ENCODE measurements around the gene LOXL3.

Gene LOXL3

DNA sequence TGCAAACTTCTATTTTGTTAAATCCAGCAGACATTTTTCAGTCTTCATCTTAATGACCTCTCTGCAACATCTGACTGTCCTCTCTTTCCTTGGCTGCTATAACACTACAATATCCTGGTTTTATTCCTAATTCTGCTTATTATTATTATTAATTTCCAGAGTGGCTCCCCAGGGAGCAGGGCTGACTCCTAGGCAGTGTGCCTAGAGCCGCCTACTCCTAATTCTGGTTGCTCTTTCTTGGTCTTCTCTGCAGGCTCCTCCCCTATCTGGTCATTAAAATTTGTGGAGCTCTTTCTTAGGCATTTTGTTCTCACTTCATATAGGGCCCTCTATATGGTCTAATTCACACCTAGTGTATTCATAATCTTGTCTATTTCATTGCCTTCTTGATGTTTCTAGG lies 10.8 kb downstream of the LOXL3 start:
- Histone ChIP-seq H3K79me2 (ENCODE audit: insufficient read depth, low read length) (no peaks in the 10 kb centered on the region), H3K9me3 (ENCODE audit: insufficient read depth, low read depth, low read length) (no peaks in the 10 kb centered on the region), H3K4me3 (ENCODE audit: low read length, poor library complexity, severe bottlenecking) (no peak overlapping the region), H3K27me3 (ENCODE audit: insufficient read depth, low read length, poor library complexity, severe bottlenecking) (no peaks in the 10 kb centered on the region), H4K20me1 (ENCODE audit: insufficient read depth, low read length, poor library complexity, severe bottlenecking) (no peaks in the 10 kb centered on the region), H3K4me2 (ENCODE audit: low read depth, low read length, poor library complexity, severe bottlenecking) (no peak overlapping the region), H2AFZ (ENCODE audit: low read length) (no peak overlapping the region), H3K9ac (ENCODE audit: low read depth, low read length, poor library complexity, severe bottlenecking) (no peak overlapping the region), H3K9me2 (replicated peaks; ENCODE audit: low read depth, low read length) (no peaks in the 10 kb centered on the region), H3F3A (ENCODE audit: low read depth) (no peaks in the 10 kb centered on the region), H3K36me3 (ENCODE audit: insufficient read depth, low read length) (no peaks in the 10 kb centered on the region), H3K4me1 (ENCODE audit: insufficient read depth, low read length, poor library complexity, severe bottlenecking) (no peaks in the 10 kb centered on the region)
- no peak for TF ChIP-seq EZH2phosphoT487 (IDR thresholded peaks at IDR 0.05; ENCODE audit: borderline replicate concordance)
- TF ChIP-seq, protein P1, sequence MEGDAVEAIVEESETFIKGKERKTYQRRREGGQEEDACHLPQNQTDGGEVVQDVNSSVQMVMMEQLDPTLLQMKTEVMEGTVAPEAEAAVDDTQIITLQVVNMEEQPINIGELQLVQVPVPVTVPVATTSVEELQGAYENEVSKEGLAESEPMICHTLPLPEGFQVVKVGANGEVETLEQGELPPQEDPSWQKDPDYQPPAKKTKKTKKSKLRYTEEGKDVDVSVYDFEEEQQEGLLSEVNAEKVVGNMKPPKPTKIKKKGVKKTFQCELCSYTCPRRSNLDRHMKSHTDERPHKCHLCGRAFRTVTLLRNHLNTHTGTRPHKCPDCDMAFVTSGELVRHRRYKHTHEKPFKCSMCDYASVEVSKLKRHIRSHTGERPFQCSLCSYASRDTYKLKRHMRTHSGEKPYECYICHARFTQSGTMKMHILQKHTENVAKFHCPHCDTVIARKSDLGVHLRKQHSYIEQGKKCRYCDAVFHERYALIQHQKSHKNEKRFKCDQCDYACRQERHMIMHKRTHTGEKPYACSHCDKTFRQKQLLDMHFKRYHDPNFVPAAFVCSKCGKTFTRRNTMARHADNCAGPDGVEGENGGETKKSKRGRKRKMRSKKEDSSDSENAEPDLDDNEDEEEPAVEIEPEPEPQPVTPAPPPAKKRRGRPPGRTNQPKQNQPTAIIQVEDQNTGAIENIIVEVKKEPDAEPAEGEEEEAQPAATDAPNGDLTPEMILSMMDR (conservative IDR thresholded peaks at IDR 0.05; ENCODE audit: low read length) = no peak

DNA sequence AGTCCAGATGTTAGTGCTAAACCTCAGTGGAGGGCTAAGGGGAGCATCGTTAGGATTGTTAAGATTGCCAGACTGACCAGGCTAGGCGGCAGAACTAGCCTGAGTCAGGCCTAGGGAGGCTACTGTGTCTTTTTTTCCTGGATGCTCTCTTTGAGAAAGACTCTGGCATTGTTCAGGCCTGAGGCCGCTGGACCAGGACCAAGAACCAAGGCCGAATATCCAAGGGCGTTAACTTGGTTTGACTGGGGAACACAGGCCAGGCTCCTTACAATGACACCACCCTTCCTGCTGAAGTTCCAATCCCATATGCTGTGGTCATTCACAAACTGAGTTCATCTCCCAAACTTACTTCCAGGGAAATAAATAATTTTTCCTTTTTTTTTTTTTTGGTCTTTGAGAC lies 13.5 kb downstream of the LOXL3 start:
- no peaks in the 10 kb centered on the region for H3K27me3 ChIP-seq (ENCODE audit: insufficient read depth, low read length, poor library complexity, severe bottlenecking)
- H4K20me1 ChIP-seq (ENCODE audit: insufficient read depth, low read length, poor library complexity, severe bottlenecking) = no peaks in the 10 kb centered on the region
- H3K79me2 ChIP-seq (ENCODE audit: insufficient read depth, low read length) = no peaks in the 10 kb centered on the region
- H3F3A ChIP-seq (ENCODE audit: low read depth) = no peaks in the 10 kb centered on the region
- no peaks in the 10 kb centered on the region for H3K36me3 ChIP-seq (ENCODE audit: insufficient read depth, low read length)
- H3K4me2 ChIP-seq (ENCODE audit: low read depth, low read length, poor library complexity, severe bottlenecking) = no peak overlapping the region
- H3K9ac ChIP-seq (ENCODE audit: low read depth, low read length, poor library complexity, severe bottlenecking) = no peak overlapping the region
- H3K4me1 ChIP-seq (ENCODE audit: insufficient read depth, low read length, poor library complexity, severe bottlenecking) = no peaks in the 10 kb centered on the region
- no peaks in the 10 kb centered on the region for H3K9me2 ChIP-seq (replicated peaks; ENCODE audit: low read depth, low read length)
- TF ChIP-seq, protein P1 (conservative IDR thresholded peaks at IDR 0.05; ENCODE audit: low read length) = no peak
- no peak for TF ChIP-seq EZH2phosphoT487 (IDR thresholded peaks at IDR 0.05; ENCODE audit: borderline replicate concordance)
- no peak overlapping the region for H2AFZ ChIP-seq (ENCODE audit: low read length)
- H3K4me3 ChIP-seq (ENCODE audit: low read length, poor library complexity, severe bottlenecking) = no peak overlapping the region
- no peaks in the 10 kb centered on the region for H3K9me3 ChIP-seq (ENCODE audit: insufficient read depth, low read depth, low read length)

DNA sequence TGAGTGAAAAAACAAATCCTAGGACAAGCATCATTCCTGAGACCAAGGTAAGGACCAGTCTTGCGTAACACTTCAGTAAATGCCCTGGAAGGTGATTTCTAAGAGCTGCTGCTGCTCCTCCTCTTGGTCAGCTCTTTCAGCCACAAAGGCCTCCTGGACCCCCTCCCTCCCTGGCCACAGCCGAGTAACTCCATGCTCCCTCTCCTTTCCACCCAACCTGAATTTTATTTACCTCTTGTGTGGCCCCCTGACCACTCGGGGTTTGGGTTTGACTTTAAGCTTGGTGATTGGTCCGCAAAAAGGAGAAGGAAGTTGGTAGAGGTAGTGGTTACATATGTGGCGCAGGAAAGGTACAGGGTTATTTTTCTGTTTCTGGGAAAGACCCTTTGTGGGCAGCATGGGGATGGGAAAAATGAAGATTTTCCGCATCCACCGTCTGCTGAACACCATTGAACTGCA lies 14.8 kb downstream of the LOXL3 start:
- Histone ChIP-seq H2AFZ (ENCODE audit: low read length) (no peak overlapping the region), H4K20me1 (ENCODE audit: insufficient read depth, low read length, poor library complexity, severe bottlenecking) (no peaks in the 10 kb centered on the region), H3K36me3 (ENCODE audit: insufficient read depth, low read length) (no peaks in the 10 kb centered on the region), H3F3A (ENCODE audit: low read depth) (no peaks in the 10 kb centered on the region), H3K27me3 (ENCODE audit: insufficient read depth, low read length, poor library complexity, severe bottlenecking) (no peaks in the 10 kb centered on the region), H3K4me3 (ENCODE audit: low read length, poor library complexity, severe bottlenecking) (no peak overlapping the region), H3K4me2 (ENCODE audit: low read depth, low read length, poor library complexity, severe bottlenecking) (no peak overlapping the region), H3K9ac (ENCODE audit: low read depth, low read length, poor library complexity, severe bottlenecking) (no peak overlapping the region), H3K4me1 (ENCODE audit: insufficient read depth, low read length, poor library complexity, severe bottlenecking) (no peaks in the 10 kb centered on the region), H3K9me3 (ENCODE audit: insufficient read depth, low read depth, low read length) (no peaks in the 10 kb centered on the region), H3K79me2 (ENCODE audit: insufficient read depth, low read length) (no peaks in the 10 kb centered on the region), H3K9me2 (replicated peaks; ENCODE audit: low read depth, low read length) (no peaks in the 10 kb centered on the region)
- TF ChIP-seq EZH2phosphoT487 (IDR thresholded peaks at IDR 0.05; ENCODE audit: borderline replicate concordance) = no peak
- TF ChIP-seq, protein P1 (conservative IDR thresholded peaks at IDR 0.05; ENCODE audit: low read length) = no peak

All from Loucy (cell line).